DMS53 treated with DMSO at 0.1 percent for 48 hours (cell line): Measurements from ENCODE around the gene METTL15.
"Not testable (repeated sequence)": the region's sequence is repeated elsewhere in the genome, so short reads cannot be mapped to it uniquely, and the experiment has no call there.

Experiments used
- DNase-seq: peaks from one replicate; lab custom pipeline; 2025; ENCODE audit not compliant: unreplicated experiment; lab: John Stamatoyannopoulos, UW

Gene METTL15, protein sequence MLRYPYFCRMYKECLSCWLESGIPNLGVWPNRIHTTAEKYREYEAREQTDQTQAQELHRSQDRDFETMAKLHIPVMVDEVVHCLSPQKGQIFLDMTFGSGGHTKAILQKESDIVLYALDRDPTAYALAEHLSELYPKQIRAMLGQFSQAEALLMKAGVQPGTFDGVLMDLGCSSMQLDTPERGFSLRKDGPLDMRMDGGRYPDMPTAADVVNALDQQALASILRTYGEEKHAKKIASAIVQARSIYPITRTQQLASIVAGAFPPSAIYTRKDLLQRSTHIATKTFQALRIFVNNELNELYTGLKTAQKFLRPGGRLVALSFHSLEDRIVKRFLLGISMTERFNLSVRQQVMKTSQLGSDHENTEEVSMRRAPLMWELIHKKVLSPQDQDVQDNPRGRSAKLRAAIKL

DNA sequence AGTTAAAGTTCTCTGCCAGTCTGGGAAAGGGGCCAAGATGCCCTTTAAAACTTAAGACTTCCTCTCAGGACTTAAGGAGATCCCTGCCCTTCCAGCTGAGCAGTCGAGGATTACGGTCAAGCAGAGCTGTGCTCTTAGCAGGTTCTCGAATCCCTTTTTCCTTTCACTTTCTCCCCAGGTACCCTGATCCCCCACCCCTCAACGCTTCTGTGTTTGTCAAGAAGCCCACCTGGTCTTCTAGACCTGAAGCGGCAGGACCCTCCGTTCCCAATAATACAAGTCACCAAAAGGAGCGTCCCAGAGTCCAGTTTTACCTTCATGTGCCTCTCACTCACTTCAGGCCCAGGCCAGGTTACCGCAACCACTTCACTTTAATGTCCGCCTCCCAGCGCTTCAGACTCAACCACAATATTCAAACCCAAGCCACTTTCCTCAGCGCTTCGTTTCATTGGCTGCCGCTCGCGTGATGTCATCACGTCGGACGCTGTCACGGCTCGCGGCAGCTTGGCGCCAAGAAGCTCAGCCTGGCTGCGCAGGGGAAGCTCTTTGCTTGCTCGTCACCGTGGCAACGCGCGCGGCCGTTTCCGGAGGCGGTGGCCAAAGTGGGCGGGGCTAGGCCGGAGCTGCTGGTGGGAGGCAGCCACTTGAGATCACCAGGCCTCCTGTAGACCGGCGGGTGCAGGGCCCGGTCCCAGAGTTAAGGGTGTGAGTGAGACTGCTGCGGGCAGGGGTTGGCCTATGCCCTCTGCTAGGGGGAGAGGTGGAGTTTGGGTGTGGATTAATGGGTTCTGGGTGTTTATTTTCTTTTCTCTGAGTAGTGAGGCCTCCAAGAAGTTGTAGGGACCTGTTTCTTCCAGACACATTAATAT lies at the start of gene METTL15, which contains the start of gene KIF18A:
METTL15 (plus strand) TSS at position 639 of the 869 bp plus-strand sequence. CDS start 4,947 bp downstream, outside the sequence.
KIF18A (minus strand) TSS at position 407 of the 869 bp plus-strand sequence. CDS start 10,209 bp downstream, outside the sequence.
- peak; percentile 83 for DNase-seq

DNA sequence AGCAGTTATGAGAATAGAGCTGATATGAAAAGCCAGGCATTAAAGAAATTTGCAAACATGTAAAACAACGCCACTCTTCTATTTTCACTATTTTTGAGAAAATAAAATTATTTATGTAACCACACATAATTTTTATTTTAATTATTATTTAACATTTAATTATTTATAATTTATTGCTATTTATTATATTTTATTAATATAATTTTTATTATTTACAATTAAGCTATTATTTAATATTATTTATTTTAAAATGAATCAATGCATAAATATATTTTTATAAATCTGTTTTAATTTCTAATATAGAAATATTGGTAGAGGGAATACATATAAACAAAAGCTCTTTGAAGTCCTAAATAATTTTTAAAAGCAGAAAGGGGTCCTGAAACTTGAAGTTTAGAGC lies 36.9 kb upstream of the METTL15 start:
- no peak for DNase-seq

DNA sequence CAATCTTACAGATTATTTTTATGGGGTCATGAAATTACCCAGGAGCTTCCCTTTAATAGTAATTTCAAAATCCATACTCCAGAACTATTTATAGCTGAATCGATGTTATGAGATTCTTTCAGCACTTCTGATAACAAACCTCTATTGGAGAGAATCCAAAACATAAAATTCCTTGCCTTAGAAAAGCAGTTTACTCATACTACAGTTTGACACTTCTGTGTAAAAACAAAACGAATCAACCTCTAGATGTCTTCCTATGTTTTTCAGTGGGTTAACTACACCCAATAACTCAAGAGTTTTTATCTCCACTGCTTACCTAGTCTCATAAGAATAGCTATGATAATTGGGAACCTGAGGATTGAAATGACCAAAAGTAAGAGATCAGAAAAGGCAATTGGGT lies 35.9 kb upstream of the METTL15 start:
- no peak for DNase-seq

DNA sequence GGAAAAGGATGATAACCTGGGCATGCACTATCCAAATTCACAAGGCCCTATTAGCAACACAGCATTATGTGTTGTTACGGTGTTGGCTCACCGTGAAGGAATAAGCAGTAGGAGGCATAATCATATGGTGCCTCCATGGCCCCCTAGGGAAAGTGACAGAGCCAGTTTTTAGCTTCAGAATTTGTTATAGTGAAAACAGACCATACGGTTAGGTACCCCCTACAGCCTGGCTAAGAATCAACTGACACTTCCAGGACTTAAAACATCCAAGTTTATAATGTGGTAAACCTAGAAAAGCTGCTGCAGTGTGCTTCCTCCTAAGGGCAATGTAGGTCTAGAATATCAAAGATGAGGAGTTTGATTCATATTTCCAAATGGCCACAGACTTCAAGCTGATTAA lies 30.7 kb upstream of the METTL15 start:
- DNase-seq = no peak

DNA sequence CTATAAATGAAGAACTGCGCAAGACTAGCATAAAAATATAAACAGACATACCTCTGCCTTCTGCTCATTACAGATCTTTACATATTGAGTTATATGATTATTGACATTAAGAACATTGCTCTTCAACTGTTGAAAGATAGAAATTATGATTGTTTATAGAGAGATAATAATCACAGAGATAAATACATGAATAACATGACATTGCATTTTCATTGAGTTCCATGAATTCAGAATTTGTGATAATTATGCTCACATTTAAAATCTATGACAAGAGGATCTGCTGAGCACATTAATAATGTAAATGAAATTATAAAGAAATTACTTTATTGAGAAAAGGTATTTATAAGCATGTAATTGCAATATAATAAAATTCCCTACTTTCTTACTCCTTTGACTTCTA lies 25.1 kb upstream of the METTL15 start:
- no peak for DNase-seq

DNA sequence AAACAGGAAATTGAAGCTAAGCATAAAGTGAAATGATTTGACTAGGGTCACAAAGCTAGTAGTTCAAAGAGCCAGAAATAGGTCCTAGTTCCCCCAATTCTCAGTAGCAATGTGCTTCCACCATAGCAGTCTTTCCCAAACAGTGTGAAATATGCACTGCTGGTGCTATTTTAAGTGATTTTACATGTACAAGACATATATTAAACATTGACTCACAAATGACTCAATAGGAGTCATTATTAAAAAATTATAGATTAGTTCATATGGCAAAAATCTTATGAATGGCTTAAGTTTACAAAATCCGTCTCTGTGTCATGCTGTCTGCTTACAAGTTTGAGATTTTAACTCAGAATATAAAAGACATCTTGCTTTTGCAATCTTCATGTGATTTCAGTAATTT lies 21.6 kb upstream of the METTL15 start:
- DNase-seq = no peak

DNA sequence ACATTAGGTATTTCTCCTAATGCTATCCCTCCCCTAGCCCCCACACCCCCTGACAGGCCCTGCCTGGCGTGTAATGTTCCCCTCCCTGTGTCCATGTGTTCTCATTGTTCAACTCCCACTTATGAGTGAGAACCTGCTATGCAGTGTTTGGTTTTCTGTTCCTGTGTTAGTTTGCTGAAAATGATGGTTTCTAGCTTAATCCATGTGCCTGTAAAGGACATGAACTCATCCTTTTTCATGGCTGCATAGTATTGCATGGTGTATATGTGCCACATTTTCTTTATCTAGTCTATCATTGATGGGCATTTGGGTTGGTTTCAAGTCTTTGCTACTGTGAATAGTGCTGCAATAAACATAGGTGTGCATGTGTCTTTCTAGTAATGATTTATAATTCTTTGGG lies 21.0 kb upstream of the METTL15 start:
- DNase-seq = not testable (repeated sequence)

DNA sequence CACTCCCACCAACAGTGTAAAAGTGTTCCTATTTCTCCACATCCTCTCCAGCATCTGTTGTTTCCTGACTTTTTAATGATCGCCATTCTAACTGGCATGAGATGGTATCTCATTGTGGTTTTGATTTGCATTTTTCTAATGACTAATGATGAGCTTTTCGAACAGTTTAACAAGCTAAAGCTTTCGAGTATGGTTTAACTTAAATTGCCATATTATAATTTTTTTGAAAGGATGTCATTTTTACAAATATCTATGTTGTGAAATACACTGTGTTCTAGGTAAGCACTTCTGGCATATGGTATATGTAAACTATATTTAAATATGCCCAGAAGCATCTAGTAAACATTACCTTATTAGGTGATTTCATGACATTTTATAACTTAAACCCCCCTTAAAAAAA lies 20.5 kb upstream of the METTL15 start:
- DNase-seq = not testable (repeated sequence)

DNA sequence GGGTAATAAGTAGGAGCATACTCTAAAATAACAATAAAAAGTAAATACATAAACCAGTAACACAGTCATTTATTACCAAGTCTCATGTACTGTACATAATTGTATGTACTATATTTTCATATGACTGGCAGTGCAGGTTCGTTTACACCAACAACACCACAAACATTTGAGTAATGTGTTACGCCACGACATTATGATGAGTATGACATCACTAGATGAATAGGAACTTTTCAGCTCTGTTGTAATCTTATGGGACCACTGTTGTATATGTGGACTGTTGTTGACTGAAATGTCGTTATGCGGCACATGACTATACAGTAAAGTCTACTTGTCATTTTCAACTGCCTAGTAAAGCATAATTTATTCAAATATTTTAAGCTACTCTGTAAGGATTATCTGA lies 18.8 kb upstream of the METTL15 start:
- no peak for DNase-seq

DNA sequence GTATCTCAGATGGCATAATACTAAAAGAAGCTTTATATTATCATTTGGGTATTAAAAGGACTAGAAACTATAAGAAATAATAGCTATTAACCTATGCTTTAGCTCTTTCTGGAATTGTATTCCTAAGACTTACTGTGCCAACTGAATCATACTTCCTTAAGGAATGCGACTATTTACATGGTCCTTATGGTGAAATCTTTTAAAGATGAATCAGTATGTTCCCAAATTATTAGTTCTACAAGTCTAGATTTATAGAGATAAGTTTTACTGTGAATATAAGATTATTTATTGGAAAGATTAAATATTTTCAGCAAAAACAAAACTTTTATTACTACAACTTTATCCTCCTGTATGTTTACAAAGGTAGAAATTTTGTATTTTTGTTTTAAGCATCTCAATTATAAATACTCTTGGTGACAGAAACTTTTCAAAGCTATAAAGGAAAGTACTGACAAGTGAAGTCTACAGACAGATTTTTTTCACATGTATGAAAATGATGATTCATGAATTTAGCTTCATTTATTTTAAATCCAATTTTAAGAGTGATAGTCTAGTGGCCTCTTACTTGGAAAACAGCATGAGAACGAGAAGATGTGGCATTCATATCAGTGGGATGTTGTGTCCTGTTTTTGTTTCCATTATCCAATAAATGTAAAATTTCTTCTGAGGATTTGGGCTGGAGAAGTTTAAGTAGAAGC lies 18.0 kb upstream of the METTL15 start:
- no peak for DNase-seq

DNA sequence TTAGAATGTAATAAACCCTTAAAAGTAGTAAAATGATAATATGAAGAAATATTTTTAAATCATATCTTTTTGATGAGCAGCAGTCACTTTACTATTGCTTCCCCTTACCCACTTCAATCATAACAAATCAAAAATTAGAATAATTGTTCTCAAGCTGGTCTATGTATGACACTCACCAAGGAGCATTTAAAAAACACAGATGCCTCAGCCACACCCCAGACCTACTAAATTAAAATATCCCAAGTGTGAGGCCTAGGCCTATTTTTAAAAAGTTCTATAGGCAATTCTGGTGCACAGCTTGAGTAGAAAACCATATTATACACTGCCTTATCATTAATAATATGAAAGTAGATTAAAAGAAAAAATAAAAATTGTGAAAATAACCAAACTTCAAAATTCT lies 15.4 kb upstream of the METTL15 start:
- DNase-seq = no peak

DNA sequence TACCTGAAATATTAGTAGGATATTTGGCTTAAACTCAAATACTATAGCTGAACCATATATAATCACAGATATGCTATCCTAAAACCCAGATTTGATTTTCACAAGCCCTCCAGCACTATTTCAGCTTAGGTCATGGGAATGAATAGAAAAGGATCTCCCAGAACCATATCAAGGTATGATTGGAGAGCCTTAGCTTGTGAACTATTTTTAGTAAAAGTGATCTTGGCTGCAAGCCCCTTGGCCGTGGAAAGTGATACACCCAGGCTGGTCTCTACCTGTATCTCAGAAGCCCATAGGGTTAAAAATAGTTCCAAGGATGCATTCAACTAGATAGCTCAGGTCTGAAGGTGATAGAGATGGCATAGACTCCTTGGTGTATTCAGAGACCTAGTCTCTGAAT lies 9.9 kb upstream of the METTL15 start:
- DNase-seq = no peak

DNA sequence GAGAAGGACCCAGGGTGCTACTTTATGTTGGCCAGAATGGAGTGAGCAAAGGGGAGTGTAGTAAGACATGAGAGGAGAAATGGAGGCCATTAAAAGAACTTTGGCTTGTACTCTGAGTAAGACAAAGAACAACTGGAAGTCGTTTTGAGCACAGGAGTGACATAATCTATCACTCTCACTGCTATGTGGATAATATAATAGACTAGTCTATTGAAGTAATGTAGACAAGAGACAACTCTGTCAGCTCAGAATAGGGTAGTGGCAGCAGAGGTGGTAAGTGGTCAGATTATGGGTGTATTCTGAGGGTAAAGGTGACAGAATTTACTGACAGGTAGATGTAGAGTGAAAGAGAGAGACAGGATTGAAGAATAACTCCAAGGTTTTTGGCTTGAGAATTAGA lies 8.5 kb upstream of the METTL15 start:
- no peak for DNase-seq

DNA sequence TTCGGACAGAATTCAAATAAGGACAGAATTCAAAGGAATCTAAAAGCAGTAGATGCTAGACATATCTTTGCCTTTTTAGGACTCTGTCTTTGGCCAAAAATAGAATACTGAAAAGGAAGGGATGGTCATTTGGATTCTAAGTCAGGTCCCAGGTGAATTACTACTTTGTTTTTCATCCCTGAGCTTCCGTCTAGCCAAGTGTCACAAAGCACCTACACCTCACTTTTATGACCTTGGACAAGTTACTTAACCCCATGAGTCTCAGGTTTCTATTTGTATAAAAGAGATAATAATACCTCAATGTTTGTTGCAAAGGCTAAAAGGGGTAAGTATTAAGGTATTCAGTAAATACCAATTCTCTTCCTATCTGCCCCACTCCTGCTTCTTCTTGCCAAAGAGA lies 7.5 kb upstream of the METTL15 start:
- DNase-seq = no peak

DNA sequence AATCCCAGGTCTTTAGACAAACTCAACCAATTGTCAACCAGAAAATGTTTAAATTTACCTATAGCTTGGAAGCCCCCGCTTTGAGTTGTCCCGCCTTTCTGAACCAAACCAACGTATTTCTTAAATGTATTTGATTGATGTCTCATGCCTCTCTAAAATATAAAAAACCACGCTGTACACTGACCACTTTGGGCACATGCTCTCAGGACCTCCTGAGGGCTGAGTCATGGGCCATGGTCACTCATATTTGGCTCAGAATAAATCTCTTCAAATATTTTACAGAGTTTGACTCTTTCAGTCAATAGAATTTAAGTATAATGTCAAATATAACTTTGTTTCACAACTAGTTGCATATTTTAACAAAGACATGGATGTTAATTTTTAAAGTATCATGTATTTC lies 5.9 kb upstream of the METTL15 start:
- not testable (repeated sequence) for DNase-seq

DNA sequence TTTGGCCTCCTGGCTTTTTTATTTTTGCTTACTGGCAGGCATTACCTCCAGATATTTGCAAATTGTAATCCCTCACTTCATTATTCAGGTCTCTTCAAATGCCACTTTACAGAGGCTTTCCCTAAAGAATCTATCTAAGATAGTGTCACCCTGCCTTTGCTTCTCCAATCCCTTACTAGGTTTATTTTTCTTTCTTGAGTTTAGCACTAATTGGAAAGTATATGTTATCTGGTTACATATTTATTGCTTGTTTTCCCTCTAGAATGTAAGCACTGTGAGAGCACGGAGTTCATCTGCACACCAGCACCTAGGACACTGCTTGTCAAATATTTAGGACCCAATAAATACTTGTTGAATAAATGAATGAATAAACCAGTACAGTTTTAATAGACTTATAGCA lies 3.8 kb upstream of the METTL15 start:
- no peak for DNase-seq

DNA sequence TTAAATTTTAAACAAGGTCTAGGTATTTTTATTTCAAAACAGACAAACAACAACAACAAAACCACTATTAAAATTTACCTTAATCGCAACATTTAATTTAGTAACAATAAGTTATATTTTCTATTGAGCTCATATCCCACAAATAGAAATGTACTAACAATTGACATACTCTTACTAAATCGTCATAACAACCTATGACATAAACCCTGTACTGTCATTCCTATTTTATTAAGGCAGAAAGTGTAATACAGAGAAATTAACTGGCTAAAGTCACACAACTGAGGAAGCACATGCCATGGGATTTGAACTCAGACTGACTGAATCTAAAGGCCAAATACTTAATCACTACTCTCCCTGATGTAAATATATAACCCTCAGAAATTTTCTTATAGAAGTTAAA lies 3.2 kb upstream of the METTL15 start:
- DNase-seq = no peak

DNA sequence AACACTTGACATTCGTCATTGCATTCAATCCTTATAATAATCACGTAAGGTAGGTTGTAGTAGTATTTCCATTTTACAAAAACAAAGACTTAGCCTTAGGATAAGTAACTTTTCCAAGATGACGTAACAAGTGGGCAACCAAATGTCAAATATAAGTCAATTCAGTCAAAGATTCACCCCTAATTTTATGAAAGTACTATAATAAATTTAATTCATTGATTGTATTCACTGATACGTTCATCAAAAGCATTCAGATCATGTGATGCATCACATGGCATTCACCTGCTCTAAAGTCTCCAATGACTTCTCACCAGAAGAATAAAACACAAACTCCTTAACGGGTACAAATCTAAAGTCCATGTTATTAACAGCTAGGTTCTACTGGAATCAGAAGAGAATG lies 2.3 kb upstream of the METTL15 start:
- no peak for DNase-seq

DNA sequence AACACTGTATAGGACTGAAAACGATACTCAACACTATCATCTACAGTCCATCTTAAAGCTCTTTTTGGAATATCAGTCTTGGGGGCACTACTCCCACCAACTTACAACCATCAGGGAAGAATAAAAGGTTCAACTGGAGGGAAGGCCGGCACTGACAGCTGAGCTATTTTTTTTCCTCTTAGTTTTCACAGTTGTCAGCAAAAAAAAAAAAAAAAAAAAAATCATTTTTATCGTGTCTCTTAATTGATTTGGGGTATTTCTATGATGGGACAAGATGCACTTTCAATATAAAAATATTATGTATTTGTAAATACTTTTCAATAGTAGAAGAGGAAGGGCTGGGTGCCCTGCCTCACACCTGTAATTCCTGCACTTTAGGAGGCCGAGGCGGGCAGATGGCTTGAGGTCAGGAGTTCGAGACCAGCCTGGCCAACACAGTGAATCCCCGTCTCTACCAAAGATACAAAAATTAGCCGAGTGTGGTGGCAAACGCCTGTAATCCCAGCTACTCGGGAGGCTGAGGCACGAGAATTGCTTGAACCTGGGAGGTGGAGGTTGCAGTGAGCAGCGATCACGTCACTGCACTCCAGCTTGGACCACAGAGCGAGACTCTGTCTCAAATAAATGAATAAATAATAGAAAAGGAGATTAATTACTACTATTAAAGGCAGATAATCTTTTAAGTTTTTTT lies 1.7 kb upstream of the METTL15 start:
- no peak for DNase-seq

DNA sequence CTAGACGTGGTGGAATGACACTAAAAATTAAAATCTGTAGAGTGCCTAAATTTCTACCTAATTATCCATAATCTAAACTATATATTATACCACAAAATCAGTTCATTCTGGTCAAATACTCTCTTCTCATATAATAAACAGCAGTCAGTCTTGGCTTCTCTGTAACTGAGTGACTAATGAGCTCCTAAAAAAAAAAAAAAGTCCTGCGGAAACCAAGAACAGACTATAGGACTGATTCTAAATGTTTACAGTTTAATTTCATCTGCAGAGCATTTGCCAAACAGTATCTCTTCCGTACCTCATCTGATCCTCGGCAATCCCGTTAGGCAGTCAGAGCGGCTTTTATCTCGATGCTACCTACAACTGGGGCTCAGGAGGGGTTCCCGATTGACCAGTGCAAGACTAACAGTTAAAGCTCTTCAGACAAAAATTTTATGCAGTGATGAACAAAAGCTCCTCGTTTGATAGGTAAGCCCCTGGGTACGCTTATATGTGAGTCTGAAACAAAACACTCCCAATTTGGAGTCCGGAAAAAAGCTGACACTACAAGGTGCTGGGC lies 918 bp upstream of the METTL15 start:
- peak; percentile 18 for DNase-seq

DNA sequence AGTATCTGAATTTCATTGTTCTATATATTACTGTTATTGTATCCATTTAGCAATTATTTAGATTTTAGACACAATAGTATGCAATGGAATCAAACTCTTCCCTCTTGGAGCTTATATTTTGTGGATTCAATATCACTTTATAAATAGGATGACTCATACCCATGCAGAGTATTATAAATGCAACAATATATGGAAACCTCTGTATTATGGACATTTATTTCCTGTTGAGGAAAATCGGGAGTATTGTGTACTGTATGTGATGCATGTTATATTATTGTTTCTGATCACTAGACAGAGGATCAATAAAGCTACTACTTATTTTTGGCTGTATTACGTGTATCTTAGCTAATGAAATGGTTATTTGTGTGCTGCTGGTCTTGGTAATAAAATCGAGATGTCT lies 770 bp downstream of the METTL15 start:
- no peak for DNase-seq
